ENCODE measurements around the gene DRC7.

Gene DRC7, protein sequence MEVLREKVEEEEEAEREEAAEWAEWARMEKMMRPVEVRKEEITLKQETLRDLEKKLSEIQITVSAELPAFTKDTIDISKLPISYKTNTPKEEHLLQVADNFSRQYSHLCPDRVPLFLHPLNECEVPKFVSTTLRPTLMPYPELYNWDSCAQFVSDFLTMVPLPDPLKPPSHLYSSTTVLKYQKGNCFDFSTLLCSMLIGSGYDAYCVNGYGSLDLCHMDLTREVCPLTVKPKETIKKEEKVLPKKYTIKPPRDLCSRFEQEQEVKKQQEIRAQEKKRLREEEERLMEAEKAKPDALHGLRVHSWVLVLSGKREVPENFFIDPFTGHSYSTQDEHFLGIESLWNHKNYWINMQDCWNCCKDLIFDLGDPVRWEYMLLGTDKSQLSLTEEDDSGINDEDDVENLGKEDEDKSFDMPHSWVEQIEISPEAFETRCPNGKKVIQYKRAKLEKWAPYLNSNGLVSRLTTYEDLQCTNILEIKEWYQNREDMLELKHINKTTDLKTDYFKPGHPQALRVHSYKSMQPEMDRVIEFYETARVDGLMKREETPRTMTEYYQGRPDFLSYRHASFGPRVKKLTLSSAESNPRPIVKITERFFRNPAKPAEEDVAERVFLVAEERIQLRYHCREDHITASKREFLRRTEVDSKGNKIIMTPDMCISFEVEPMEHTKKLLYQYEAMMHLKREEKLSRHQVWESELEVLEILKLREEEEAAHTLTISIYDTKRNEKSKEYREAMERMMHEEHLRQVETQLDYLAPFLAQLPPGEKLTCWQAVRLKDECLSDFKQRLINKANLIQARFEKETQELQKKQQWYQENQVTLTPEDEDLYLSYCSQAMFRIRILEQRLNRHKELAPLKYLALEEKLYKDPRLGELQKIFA

DNA sequence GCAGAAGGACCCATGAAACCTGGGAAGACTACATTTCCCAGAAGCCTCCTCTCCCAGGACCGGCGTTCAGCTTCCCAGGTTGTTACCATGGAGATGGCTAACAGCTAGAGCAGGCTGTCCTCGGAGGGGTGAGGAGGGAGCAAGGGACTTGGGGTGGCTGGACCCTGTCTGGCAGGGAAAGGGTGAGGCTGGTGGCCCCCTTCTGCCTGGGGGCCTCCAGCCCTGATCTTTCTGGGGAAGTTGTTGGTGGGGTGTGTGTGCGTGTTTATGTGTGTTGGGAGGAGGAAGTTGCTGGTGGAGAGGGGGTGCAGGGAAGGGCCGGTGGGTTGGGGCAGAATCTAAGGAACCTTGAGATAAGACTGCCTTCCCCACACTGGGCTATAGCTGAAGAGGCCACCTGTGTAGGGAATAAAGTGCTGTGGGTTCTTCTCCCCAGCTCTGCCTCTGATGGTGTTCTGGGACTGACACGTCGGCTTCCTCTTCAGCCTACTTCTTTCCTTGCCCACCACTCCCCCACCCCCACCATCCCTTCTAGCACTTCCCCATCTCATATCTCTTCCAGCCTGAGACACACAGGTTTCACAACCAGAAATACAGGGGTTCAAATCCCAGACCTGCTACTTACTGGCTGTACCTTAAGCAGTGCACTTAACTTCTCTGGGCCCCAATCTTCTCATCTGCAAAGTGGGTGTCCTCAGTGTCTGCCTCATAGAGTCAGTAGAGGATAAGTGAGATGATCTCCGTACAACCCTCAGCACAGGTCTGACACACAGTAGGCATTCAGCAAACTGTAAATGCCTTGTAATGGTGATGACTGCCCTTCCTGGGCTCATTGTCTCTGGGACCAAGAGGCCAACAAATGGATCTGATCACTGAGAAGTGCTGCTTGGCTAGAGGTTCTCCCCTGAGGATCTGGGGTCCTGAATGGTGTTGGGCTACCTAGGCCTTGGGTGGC lies at the start of gene DRC7:
Gene DRC7 (plus strand): TSS at position 82 of the 955 bp plus-strand sequence. CDS start 3,144 bp downstream, outside the sequence.
- no peak for DNase-seq

- DNase-seq, result no peak
Measured at GRCh38 chr16:57645169-57645568, 49.4 kb upstream of the DRC7 start.

GRCh38 chr16:57645691-57646387 lies 48.8 kb upstream of the DRC7 start:
- no peak for DNase-seq

DNA sequence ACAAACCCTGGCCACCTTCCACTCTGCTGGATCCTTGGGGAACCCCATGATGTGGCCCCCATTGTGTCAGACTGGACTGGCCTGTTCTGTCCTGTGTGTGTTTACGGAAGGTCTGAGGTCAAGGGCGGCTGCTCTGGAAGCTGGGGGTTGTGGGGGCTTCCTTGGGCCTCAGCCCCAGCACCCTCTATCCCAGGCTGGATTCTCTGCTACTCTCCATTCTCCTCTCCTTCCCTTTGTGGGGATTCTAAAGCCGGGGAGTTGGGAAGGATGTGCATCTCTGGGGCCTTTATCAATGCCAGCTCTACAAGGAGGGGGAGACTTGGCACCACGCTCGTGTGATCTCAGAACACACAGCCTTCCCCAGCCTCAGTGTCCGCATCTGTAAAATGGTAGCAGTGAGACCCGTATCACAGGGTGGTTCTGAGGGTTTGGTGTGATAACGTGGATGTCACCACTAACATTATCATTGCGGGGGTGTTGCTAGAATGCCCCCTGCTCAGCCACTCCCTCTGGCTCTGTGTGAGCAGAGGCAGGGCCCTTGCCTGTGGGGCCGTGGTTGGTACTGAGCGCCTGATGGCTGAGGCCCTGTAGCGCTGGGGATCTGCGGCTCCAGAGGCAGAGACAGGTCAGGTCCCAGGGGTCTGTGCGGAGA lies 48.1 kb upstream of the DRC7 start:
- DNase-seq, result no peak

DNA sequence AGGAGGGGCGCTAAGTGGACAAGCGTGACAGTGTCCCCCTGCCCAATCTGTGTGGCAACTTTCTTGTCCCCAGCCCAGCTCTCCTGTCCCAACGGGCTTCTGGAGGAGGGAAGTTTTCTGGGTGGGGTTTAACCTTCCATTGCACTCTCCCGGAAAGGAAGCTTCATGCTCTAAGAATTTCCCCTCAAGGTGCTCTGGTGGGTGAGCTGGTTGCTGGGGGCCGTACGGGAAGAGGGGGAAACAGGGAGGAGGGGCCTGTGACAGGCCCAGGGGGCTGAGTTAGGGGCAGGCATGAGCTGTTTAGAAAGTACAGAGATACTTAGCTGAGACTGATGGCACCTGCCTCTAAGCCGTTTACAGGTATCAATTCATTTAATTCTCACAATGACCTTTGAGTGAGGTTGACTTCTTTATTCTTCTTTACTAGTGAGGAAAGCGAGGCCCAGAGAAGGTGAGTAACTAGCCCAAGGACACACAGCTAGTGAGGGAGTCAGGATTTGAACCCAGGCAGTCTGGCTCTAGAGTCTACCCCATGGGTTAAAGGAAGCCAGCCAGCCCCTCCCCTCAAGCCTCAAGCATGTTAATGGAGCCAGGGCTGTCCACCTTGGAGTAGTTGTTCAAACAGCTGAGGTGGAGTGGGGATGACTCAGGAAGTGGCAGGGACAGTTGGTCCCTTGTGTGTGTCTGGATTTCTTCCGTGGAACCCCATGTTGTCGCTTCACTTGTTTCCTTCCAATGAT lies 47.3 kb upstream of the DRC7 start:
- no peak for DNase-seq

DNA sequence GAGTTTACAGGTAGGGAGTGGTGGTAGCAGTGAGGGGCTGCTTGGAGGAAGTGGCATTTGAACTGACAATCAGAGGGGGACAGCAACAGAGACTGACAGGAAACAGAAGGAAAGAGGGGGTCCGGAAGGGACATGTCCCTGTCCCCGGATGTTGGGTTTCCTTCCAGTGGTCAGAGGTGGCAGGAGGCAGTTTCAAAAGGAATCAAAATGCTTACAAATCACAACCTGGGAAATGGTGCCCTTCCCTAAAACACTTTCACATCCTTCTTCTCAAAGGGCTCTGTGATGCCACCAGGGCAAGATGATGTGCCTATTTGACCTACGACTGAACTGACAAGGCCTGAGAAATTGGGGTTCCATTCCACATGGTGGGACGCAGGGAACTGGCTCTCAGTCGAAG lies 46.5 kb upstream of the DRC7 start:
- no peak for DNase-seq

- no peak for DNase-seq
Measured at GRCh38 chr16:57648581-57649442, 45.8 kb upstream of the DRC7 start.

DNA sequence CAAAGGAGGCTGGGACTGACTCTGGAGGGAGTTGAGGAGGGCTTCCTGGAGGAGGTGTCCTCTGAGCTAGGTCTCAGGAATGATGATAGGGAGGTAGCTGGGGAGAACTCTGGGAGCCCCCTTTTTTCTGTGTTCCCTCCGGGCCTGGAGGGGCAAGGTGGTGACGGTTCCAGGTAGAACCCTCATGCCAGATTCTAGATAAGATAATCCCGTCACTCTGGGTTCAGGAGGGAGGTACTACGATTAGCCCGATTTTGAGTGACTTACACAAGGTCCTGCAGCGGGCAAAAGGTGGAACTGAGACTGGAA lies 45.2 kb upstream of the DRC7 start:
- DNase-seq, result no peak

DNA sequence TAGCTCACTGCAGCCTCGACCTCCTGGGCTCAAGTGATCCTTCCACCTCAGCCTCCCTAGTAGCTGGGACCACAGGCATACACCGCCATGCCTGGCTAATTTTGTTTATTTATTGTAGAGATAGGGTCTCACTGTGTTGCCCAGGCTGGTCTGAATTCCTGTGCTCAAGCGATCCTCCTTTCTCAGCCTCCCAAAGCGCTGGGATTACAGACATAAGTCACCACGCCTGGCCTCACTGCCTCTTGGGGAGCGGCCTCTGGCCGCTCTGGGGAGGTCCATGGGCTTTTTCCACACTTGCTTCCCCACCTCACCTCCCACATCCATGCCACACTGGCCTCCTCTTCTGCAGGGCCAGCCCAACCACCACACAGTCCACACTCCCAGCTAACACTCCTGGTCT lies 44.8 kb upstream of the DRC7 start:
- DNase-seq, result no peak

GRCh38 chr16:57651344-57652333 lies 43.0 kb upstream of the DRC7 start:
- DNase-seq, result no peak

- DNase-seq, result no peak
Measured at GRCh38 chr16:57652695-57653471, 41.7 kb upstream of the DRC7 start.

GRCh38 chr16:57653936-57654335 lies 40.7 kb upstream of the DRC7 start:
- no peak for DNase-seq

DNA sequence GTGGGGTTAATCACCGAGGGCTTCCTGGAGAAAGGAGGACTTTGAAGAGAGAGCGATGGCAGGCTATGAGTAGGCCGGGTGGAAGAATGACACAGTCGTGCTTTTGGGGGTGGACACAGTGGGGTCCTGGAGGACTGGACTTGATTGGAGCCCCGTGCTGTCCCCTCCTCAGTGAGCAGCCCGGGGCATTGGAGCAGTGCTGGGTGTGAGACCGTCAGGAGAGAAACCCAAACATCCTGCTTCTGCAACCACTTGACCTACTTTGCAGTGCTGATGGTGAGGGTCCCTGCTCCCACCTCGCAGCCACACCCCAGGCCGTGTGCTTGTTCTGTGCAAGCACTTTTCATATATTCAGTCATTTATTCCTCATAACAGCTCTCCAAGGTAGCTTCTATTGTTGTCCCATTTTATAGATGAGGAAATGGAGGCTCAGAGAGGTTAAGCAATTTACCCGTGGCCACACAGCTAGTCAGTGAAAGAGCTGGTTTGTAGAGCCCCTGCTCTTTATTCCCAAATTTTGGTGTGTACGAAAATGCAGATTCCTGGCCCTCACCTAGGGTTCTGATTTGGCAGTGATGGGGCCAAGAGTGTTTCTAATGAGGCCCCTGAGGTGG lies 38.2 kb upstream of the DRC7 start:
- DNase-seq, result no peak

- no peak for DNase-seq
Measured at GRCh38 chr16:57657228-57657627, 37.4 kb upstream of the DRC7 start.

DNA sequence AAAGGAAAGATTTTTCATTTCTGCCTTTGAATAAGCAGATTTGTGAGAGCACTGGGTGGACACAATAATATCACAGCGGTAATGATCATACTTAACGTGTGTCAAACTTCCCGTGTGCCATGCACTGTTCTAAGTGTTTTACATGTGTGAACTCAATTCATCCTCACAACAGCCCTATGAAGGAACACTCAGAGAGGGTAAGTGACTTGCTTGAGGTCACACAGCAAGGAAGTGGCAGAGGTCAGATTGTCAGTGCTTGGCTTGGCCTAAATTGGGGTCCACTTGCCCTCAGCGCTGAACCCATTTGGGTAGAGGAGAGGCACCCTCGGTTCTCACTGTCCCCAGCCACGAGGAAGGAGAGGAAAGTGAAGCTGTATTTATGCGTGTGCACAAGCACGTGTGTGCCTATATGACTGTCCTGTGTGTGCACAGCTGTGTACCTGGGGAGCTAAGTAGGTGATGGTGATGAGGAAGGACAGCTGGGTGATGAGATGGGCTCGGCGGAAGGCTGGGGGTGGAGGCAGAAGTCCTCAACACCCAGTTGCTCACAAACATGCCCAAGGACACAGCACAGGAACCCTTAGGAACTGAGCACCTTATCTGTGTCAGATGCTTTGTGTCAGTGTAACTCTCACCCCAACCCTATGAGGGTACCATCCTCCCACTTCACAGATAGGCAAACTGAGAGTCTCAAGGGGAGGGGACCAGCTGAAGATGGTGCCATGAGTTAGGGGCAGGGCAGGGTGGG lies 36.3 kb upstream of the DRC7 start:
- no peak for DNase-seq

DNA sequence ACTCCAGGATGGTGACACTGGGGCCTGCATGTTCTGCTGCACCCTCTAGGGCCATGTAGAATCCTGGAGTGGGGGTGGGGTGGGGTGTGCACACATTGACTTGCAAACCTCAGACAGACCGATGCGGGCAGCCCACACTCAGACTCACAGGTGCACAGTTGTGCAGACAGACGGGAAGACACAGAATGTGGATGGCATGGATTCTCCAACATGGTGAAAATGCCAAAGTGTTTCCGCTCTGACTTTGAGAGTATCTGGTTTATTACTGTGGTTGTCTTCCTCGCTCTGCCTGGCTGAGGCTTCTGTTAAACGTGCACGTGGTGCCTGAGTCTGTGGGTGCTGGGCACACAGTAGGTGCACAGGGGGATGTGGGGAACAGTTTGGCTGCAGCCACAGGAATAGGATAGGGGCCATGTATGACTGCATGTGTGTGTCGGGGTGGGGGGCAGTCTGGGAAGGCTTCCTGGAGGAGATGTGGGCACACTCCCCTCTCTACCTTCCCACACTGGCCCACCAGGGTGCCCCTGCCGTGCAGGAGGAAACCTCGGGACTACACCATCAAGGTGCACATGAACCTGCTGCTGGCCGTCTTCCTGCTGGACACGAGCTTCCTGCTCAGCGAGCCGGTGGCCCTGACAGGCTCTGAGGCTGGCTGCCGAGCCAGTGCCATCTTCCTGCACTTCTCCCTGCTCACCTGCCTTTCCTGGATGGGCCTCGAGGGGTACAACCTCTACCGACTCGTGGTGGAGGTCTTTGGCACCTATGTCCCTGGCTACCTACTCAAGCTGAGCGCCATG lies 35.5 kb upstream of the DRC7 start:
- DNase-seq, result no peak
